ENCODE measurements around the gene ASRGL1.

Gene ASRGL1

DNA sequence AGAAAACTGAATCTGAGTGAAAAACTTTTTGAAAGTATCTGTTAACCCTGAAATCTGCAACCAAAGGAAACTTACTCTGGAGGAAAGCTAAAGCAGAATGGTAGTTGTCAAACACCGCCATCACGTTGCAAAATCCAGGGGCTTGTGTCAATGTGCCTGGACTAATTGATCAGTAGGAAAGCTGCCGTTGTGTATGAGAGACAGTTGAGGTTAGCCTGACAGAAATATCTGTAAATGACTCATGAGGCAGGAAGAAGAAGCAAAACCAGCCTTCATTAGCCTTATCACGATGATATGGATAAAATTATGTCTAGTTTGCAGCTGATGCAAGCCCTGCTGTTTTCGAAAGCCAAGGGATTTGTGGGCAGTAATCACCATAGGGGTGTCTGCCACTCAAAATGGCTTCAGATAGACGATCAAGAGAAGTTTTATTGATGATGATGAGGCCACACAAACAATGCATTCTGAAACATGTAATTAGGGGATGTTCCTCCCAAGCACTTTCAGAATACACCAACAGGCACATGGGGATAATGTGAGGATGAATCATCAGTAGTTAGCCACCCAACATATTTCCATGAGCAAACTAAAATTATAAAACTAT, 90.5 kb downstream of the ASRGL1 start:
- Histone ChIP-seq H3K4me3 (ENCODE audit: low read depth, low read length) (no peak overlapping the region), H3K36me3 (ENCODE audit: control insufficient read depth, insufficient read depth, low read length) (no peaks in the 10 kb centered on the region), H3K9me3 (ENCODE audit: control insufficient read depth, insufficient read depth, low read length) (no peaks in the 10 kb centered on the region), H3K9ac (ENCODE audit: low read depth, low read length) (no peak overlapping the region), H3K27me3 (ENCODE audit: control insufficient read depth, insufficient read depth, low read length) (peaks cover 4% of the 10 kb centered on the region), H3K4me1 (ENCODE audit: control insufficient read depth, insufficient read depth, low read length) (peaks cover 5% of the 10 kb centered on the region)

DNA sequence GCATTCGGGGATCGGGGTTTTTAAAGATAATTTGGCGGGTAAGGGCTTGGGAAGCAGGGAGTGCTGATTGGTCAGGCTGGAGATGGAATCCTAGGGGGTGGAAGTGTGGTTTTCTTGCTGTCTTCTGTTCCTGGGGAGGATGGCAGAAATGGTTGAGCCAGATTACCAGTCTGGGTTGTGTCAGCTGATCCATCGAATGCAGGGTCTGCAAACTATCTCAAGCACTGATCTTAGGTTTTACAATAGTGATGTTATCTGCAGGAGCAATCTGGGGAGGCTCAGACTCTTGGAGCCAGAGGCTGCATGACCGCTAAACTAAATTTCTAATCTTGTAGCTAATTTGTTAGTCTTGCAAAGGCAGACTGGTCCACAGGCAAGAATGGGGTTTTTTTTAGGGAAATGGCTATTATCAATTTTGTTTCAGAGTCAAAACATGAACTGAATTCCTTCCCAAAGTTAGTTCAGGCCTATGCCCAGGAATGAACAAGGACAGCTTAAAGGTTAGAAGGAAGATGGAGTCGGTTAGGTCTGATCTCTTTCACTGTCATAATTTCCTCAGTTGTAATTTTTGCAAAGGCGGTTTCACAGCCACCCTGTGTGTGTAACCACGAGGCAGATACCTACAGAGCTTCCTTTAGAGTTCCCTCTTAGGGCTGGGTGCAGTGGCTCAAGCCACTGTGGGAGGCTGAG, 91.8 kb downstream of the ASRGL1 start:
- H3K9ac ChIP-seq (ENCODE audit: low read depth, low read length) = no peak overlapping the region
- H3K36me3 ChIP-seq (ENCODE audit: control insufficient read depth, insufficient read depth, low read length) = no peaks in the 10 kb centered on the region
- H3K27me3 ChIP-seq (ENCODE audit: control insufficient read depth, insufficient read depth, low read length) = no peaks in the 10 kb centered on the region
- peaks cover 5% of the 10 kb centered on the region for H3K4me1 ChIP-seq (ENCODE audit: control insufficient read depth, insufficient read depth, low read length)
- H3K4me3 ChIP-seq (ENCODE audit: low read depth, low read length) = no peak overlapping the region
- H3K9me3 ChIP-seq (ENCODE audit: control insufficient read depth, insufficient read depth, low read length) = no peaks in the 10 kb centered on the region

DNA sequence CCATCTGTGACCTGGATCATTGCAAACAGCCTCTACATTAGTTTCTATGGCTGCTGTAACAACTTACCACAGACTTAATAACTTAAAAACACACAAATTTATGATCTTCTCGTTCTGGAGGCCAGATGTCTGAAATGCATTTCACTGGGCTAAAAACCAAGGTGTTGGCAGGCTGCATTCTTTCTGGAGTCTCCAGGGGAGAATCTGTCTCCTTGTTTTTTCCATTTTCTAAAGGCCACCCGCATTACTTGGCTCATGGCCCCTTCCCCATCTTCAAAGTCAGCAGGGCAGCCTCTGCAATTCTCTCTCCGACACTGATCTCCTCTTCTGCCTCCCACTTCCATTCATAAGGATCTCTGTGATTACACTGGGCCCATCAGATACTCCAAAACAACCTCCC, 93.2 kb downstream of the ASRGL1 start:
- Histone ChIP-seq H3K9ac (ENCODE audit: low read depth, low read length) (no peak overlapping the region), H3K4me1 (ENCODE audit: control insufficient read depth, insufficient read depth, low read length) (peaks cover 5% of the 10 kb centered on the region), H3K36me3 (ENCODE audit: control insufficient read depth, insufficient read depth, low read length) (no peaks in the 10 kb centered on the region), H3K4me3 (ENCODE audit: low read depth, low read length) (no peak overlapping the region), H3K9me3 (ENCODE audit: control insufficient read depth, insufficient read depth, low read length) (no peaks in the 10 kb centered on the region), H3K27me3 (ENCODE audit: control insufficient read depth, insufficient read depth, low read length) (no peaks in the 10 kb centered on the region)

DNA sequence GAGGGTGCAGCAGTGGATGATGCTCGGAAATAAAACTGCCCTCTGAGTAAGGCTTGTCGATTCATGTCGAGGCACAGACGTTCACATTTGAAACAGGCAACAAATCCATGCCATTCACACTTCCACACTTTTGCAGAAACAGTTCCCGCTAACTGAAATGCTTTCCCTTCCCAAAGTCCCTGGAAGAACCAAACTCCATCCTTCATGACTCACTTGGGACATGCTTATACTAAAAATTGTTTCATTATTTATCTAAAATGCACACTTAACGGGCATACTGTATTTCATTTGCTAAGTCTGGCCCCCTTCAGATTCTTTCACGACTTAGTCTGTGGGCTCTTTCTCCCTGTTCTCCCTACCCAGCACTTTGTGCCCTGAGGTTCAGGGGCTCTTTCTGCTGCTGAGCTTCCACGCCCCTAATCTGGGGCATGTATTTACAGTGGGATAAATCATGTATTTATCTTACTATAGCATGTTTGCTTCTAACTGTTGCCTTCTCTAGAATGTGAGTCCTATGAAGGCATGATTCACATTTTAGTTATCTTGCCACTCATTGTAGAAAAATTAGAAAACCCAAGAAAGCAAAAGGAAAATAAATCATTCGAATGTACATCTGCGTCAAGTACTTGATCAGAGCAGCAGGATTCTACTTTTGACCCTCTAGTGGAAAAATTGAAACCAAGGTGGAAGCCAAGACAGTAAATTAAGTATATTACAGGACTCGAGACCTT, 94.1 kb downstream of the ASRGL1 start:
- Histone ChIP-seq H3K9ac (ENCODE audit: low read depth, low read length) (no peak overlapping the region), H3K4me1 (ENCODE audit: control insufficient read depth, insufficient read depth, low read length) (peaks cover 5% of the 10 kb centered on the region), H3K36me3 (ENCODE audit: control insufficient read depth, insufficient read depth, low read length) (no peaks in the 10 kb centered on the region), H3K27me3 (ENCODE audit: control insufficient read depth, insufficient read depth, low read length) (no peaks in the 10 kb centered on the region), H3K4me3 (ENCODE audit: low read depth, low read length) (no peak overlapping the region), H3K9me3 (ENCODE audit: control insufficient read depth, insufficient read depth, low read length) (no peaks in the 10 kb centered on the region)

DNA sequence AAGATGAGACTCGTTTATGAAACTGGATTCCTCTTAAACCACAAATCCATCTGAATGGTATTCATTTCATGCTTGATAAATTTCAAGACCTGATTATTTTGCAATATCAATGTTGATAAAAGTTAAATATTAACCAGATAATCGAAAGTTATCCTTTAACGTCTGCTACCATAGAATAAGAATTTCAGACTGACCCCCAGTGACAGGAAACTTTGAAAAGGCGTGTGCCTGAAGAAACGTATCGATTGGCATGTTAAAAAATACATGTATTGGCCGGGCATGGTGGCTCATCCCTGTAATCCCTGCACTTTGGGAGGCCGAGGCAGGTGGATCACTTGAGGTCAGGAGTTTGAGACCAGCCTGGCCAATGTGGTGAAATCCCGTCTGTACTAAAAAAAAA, 95.4 kb downstream of the ASRGL1 start:
- no peak overlapping the region for H3K4me3 ChIP-seq (ENCODE audit: low read depth, low read length)
- no peaks in the 10 kb centered on the region for H3K27me3 ChIP-seq (ENCODE audit: control insufficient read depth, insufficient read depth, low read length)
- H3K4me1 ChIP-seq (ENCODE audit: control insufficient read depth, insufficient read depth, low read length) = no peaks in the 10 kb centered on the region
- H3K36me3 ChIP-seq (ENCODE audit: control insufficient read depth, insufficient read depth, low read length) = no peaks in the 10 kb centered on the region
- H3K9me3 ChIP-seq (ENCODE audit: control insufficient read depth, insufficient read depth, low read length) = no peaks in the 10 kb centered on the region
- H3K9ac ChIP-seq (ENCODE audit: low read depth, low read length) = no peak overlapping the region

DNA sequence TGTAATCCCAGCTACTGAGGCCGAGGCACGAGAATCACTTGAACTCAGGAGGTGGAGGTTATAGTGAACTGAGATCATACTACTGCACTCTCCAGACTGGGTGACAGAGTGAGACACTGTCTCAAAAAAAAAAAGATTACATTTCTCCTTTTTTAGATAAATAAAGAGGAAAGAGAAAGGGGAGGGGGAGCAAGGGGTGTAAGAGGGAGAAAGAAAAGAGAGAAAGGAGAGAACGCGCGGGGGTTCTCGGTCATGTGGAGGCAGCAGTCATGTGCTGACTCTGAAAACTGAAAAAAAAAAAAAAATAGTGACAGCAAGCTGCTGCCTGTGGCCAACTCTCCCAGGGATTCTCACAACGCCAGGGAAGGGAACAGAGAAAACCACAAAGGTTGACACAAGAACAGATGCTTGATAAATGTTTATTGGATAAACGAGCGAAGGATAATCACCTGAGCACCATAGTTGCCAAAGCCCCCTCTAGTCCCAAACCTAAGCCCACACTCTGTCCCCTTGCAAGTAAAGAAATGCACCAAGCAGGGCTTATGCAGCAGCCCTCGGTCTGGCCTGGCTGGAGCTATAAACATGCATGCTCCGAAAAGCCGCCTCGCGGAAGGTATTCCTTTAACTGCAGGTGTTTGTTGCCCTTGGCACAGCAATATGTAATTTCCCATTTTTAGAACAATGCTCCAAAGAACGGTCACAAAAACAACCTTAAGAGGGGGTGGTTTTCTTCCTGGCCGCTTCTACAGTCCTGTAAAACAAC, 96.1 kb downstream of the ASRGL1 start:
- Histone ChIP-seq H3K4me1 (ENCODE audit: control insufficient read depth, insufficient read depth, low read length) (no peaks in the 10 kb centered on the region), H3K36me3 (ENCODE audit: control insufficient read depth, insufficient read depth, low read length) (no peaks in the 10 kb centered on the region), H3K9ac (ENCODE audit: low read depth, low read length) (no peak overlapping the region), H3K9me3 (ENCODE audit: control insufficient read depth, insufficient read depth, low read length) (no peaks in the 10 kb centered on the region), H3K4me3 (ENCODE audit: low read depth, low read length) (no peak overlapping the region), H3K27me3 (ENCODE audit: control insufficient read depth, insufficient read depth, low read length) (no peaks in the 10 kb centered on the region)

DNA sequence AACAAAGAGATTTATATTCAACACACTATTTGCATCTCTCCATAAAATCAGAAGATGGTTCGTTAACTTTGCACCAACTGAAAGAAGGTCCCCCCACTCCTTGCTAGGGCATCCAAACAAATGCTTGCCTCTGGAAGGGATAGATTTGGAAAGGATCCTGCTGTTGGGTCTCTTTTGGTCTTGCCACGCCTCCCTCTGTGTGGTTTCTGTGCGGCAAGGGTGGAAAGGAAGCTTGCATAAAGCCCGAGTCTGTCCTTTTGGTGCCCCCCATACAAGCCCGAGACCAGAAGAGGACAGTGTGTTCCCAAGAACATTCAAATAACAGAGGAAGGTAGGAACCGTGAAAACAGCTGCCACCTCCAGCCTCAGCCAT, 96.6 kb downstream of the ASRGL1 start:
- H3K4me1 ChIP-seq (ENCODE audit: control insufficient read depth, insufficient read depth, low read length) = no peaks in the 10 kb centered on the region
- no peaks in the 10 kb centered on the region for H3K36me3 ChIP-seq (ENCODE audit: control insufficient read depth, insufficient read depth, low read length)
- no peak overlapping the region for H3K9ac ChIP-seq (ENCODE audit: low read depth, low read length)
- no peaks in the 10 kb centered on the region for H3K27me3 ChIP-seq (ENCODE audit: control insufficient read depth, insufficient read depth, low read length)
- no peak overlapping the region for H3K4me3 ChIP-seq (ENCODE audit: low read depth, low read length)
- no peaks in the 10 kb centered on the region for H3K9me3 ChIP-seq (ENCODE audit: control insufficient read depth, insufficient read depth, low read length)

DNA sequence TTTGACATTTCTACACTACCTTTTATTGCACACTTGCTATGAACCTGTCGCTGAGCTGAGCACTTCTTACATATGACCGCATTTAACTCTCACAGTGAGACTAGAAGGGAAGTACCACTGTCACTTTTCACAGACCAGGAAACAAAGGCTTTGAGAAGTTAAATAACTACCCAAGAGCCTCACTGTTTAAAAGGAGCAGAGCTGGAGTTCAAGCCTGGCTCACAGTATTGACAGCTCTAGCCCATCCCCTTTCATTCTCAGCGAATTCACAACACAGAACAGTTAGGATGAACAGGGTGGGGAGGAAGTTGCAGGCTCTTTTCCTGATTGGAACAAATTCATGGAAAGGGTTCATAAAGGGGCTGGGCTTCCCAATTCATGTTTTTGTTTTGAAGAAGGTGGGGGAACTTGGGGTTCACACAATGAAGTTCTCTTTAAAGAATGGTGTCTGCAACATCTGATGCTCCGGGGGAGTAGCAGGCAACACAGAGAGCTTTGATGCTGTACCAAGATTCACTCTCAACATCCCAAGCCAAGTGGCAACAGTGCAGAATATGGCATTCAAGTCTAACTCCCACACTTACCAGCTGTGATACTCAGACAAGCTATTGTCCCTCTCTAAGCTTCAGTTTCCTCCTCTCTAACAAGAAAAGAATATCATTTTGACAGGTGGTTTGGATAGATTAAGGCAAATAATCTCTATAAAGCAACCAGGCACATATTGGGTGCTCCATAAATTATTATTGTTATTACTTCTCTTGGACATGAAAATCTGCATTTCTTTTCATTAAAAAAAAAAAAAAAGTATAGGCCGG, 98.8 kb downstream of the ASRGL1 start:
- Histone ChIP-seq H3K4me3 (ENCODE audit: low read depth, low read length) (no peak overlapping the region), H3K9me3 (ENCODE audit: control insufficient read depth, insufficient read depth, low read length) (no peaks in the 10 kb centered on the region), H3K9ac (ENCODE audit: low read depth, low read length) (no peak overlapping the region), H3K36me3 (ENCODE audit: control insufficient read depth, insufficient read depth, low read length) (no peaks in the 10 kb centered on the region), H3K27me3 (ENCODE audit: control insufficient read depth, insufficient read depth, low read length) (no peaks in the 10 kb centered on the region), H3K4me1 (ENCODE audit: control insufficient read depth, insufficient read depth, low read length) (no peaks in the 10 kb centered on the region)

DNA sequence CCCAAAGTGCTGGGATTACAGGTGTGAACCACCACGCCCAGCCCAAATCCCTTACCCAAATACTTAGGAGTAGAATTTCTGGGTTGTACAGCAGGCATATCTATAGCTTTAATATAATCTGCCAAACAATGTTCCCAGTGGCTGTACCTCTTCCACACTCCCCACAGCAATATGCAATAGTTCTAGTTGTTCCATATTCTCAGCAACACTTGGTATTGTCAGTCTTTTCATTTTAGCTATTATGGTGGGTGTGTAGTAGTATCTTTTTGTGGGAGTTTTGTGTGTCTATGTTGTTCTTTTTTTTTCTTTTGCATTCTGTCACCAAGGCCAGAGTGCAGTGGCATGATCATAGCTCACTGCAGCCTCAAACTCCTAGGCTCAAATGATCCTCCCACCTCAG, 100.4 kb downstream of the ASRGL1 start:
- Histone ChIP-seq H3K4me3 (ENCODE audit: low read depth, low read length) (no peak overlapping the region), H3K9me3 (ENCODE audit: control insufficient read depth, insufficient read depth, low read length) (no peaks in the 10 kb centered on the region), H3K36me3 (ENCODE audit: control insufficient read depth, insufficient read depth, low read length) (no peaks in the 10 kb centered on the region), H3K27me3 (ENCODE audit: control insufficient read depth, insufficient read depth, low read length) (no peaks in the 10 kb centered on the region), H3K9ac (ENCODE audit: low read depth, low read length) (no peak overlapping the region), H3K4me1 (ENCODE audit: control insufficient read depth, insufficient read depth, low read length) (no peaks in the 10 kb centered on the region)

DNA sequence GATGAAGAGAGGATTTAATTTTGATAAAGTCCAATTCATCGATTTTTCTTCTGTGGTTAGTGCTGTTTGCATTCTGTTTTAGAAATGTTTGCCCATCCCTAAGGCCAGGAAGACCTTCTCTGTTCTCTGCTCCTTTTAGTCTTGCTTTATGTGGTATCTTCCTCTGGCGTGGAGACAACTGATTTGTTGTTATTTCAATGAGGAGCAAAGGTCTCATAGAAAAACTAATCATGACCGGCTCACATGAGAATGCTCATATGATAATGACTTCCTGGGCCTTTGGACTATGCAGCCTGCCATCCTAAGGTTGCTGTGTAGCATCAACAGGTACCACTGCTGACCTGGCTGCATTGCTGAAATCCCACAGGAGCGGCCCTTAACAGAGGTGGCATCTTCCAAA, 101.4 kb downstream of the ASRGL1 start:
- Histone ChIP-seq H3K36me3 (ENCODE audit: control insufficient read depth, insufficient read depth, low read length) (no peaks in the 10 kb centered on the region), H3K4me3 (ENCODE audit: low read depth, low read length) (no peak overlapping the region), H3K4me1 (ENCODE audit: control insufficient read depth, insufficient read depth, low read length) (no peaks in the 10 kb centered on the region), H3K27me3 (ENCODE audit: control insufficient read depth, insufficient read depth, low read length) (no peaks in the 10 kb centered on the region), H3K9ac (ENCODE audit: low read depth, low read length) (no peak overlapping the region), H3K9me3 (ENCODE audit: control insufficient read depth, insufficient read depth, low read length) (no peaks in the 10 kb centered on the region)

All from iPS-15b (cell line).